Measurements from ENCODE around the gene CLOCK. TPM values are rescaled to one million over a fixed set of nuclear protein-coding genes. Genes with fewer than 3 reads are reported as not detected.

Gene CLOCK
- total RNA-seq, 1 experiment from 2014 or later: 24.9 TPM

GRCh38 chr4:55411621-55412020, 135.1 kb downstream of the CLOCK start:
- DNase-seq (ENCODE audit: low read depth, low spot score) (no peak), ATAC-seq (no peak)
- POLR2A ChIA-PET: no interaction called here
- TF ChIP-seq SIN3A (IDR thresholded peaks at IDR 0.05; ENCODE audit: borderline replicate concordance, insufficient read depth, low read depth, low read length) (no peak), TCF7L2 (IDR thresholded peaks at IDR 0.05; ENCODE audit: low read depth, low read length) (no peak), CTCF (IDR thresholded peaks at IDR 0.05) (no peak), POLR2AphosphoS5 (IDR thresholded peaks at IDR 0.05; ENCODE audit: low read depth, low read length) (no peak), REST (IDR thresholded peaks at IDR 0.05; ENCODE audit: insufficient read depth in 1 of 2, low read depth in 2 of 2, low read length in 1 of 2) (no peak)
- H3K9me3 ChIP-seq (ENCODE audit: control insufficient read depth, insufficient read depth, low read depth, low read length): no peaks in the 10 kb centered on the region
- CTCF ChIA-PET: no interaction called here
- intact Hi-C loops (cut with micrococcal nuclease; ENCODE audit: unreplicated experiment) (no loop called here), in situ Hi-C loops (cut with HindIII; ENCODE audit: low pct_unique_long_range_greater_than_20kb, low sequenced_read_pairs) (no loop called here)
- H3K27ac ChIP-seq (ENCODE audit: low read length): no peak overlapping the region
- H3K4me1 ChIP-seq (ENCODE audit: control insufficient read depth, insufficient read depth, low read length): no peaks in the 10 kb centered on the region
- peaks cover 3% of the 10 kb centered on the region; the same call in 1 of the 2 replicates for H3K36me3 ChIP-seq (ENCODE audit: control insufficient read depth, insufficient read depth, low read length)
- H3K27me3 ChIP-seq (ENCODE audit: control insufficient read depth, insufficient read depth, low read length): no peaks in the 10 kb centered on the region
- H3K4me3 ChIP-seq (ENCODE audit: low read depth in 2 of 2, low read length in 2 of 2): no peak overlapping the region
- BruUV-seq (replicated peaks): no TSS peak

- no peak overlapping the region for H3K4me3 ChIP-seq (ENCODE audit: low read depth in 2 of 2, low read length in 2 of 2)
- intact Hi-C loops (cut with micrococcal nuclease; ENCODE audit: unreplicated experiment): no loop called here
- no peak overlapping the region for H3K27ac ChIP-seq (ENCODE audit: low read length)
- POLR2A ChIA-PET: interaction anchor here (0.5 kb wide), 1 partner anchor 36 kb away, joined by 4 read pairs; no protein-coding TSS in a partner anchor
- H3K36me3 ChIP-seq (ENCODE audit: control insufficient read depth, insufficient read depth, low read length): peaks cover 3% of the 10 kb centered on the region; the same call in 1 of the 2 replicates
- no peaks in the 10 kb centered on the region for H3K27me3 ChIP-seq (ENCODE audit: control insufficient read depth, insufficient read depth, low read length)
- H3K9me3 ChIP-seq (ENCODE audit: control insufficient read depth, insufficient read depth, low read depth, low read length): no peaks in the 10 kb centered on the region
- no peak for TF ChIP-seq SIN3A (IDR thresholded peaks at IDR 0.05; ENCODE audit: borderline replicate concordance, insufficient read depth, low read depth, low read length)
- TF ChIP-seq POLR2AphosphoS5 (IDR thresholded peaks at IDR 0.05; ENCODE audit: low read depth, low read length): no peak
- no peak for TF ChIP-seq REST (IDR thresholded peaks at IDR 0.05; ENCODE audit: insufficient read depth in 1 of 2, low read depth in 2 of 2, low read length in 1 of 2)
- no peak for TF ChIP-seq CTCF (IDR thresholded peaks at IDR 0.05)
- no peak for TF ChIP-seq TCF7L2 (IDR thresholded peaks at IDR 0.05; ENCODE audit: low read depth, low read length)
- in situ Hi-C loops (cut with HindIII; ENCODE audit: low pct_unique_long_range_greater_than_20kb, low sequenced_read_pairs): no loop called here
- ATAC-seq: no peak
- CTCF ChIA-PET: no interaction called here
- no TSS peak for BruUV-seq (replicated peaks)
- no peak for DNase-seq (ENCODE audit: low read depth, low spot score)
- H3K4me1 ChIP-seq (ENCODE audit: control insufficient read depth, insufficient read depth, low read length): no peaks in the 10 kb centered on the region
Measured at GRCh38 chr4:55410431-55410830, 136.3 kb downstream of the CLOCK start.

Data from Panc1 (cell line).